Measurements from ENCODE around the gene NDUFS4. TPM values are rescaled to one million over a fixed set of nuclear protein-coding genes. Genes with fewer than 3 reads are reported as not detected.

Gene NDUFS4
- total RNA-seq, 2 experiments from 2014 or later = 25.0 to 25.1 TPM

- no peak overlapping the region for H3K4me3 Mint-ChIP-seq
- Histone ChIP-seq H3K27ac (ENCODE audit: low read depth in 1 of 2, low read length in 2 of 2) (no peak overlapping the region), H3K4me1 (ENCODE audit: insufficient read depth, low read length) (no peaks in the 10 kb centered on the region), H3K36me3 (ENCODE audit: insufficient read depth, low read length) (peaks cover 18% of the 10 kb centered on the region), H3K27me3 (ENCODE audit: control insufficient read depth in 1 of 2, insufficient read depth in 2 of 2, low read length in 2 of 2) (no peaks in the 10 kb centered on the region), H3K4me3 (ENCODE audit: low read length) (no peak overlapping the region), H3K9me3 (ENCODE audit: control insufficient read depth in 1 of 2, insufficient read depth in 1 of 2, low read length in 2 of 2) (no peaks in the 10 kb centered on the region)
- TF ChIP-seq CTCF (IDR thresholded peaks at IDR 0.05) = no peak
- POLR2A ChIA-PET = no interaction called here
- peaks cover 50% of the 10 kb centered on the region for H3K4me1 Mint-ChIP-seq (ENCODE audit: low read depth)
- H3K27ac Mint-ChIP-seq = no peak overlapping the region
- peaks cover 82% of the 10 kb centered on the region for H3K36me3 Mint-ChIP-seq (ENCODE audit: low read depth)
- ATAC-seq (ENCODE audit: poor library complexity) (no peak), DNase-seq (no peak)
- CTCF ChIA-PET = no interaction called here
- no peaks in the 10 kb centered on the region for H3K27me3 Mint-ChIP-seq
- peaks cover 7% of the 10 kb centered on the region for H3K9me3 Mint-ChIP-seq
- intact Hi-C loops (cut with DNase I, micrococcal nuclease) = no loop called here
Measured at GRCh38 chr5:53631251-53631650, 70.8 kb downstream of the NDUFS4 start.

- POLR2A ChIA-PET = no interaction called here
- H3K4me1 ChIP-seq (ENCODE audit: insufficient read depth, low read length) = no peaks in the 10 kb centered on the region
- H3K36me3 ChIP-seq (ENCODE audit: insufficient read depth, low read length) = peaks cover 16% of the 10 kb centered on the region
- Mint-ChIP-seq H3K36me3 (ENCODE audit: low read depth) (peaks cover 75% of the 10 kb centered on the region), H3K27me3 (no peaks in the 10 kb centered on the region), H3K27ac (no peak overlapping the region), H3K4me1 (ENCODE audit: low read depth) (peaks cover 6% of the 10 kb centered on the region), H3K9me3 (no peaks in the 10 kb centered on the region), H3K4me3 (no peak overlapping the region)
- H3K27ac ChIP-seq (ENCODE audit: low read depth in 1 of 2, low read length in 2 of 2) = no peak overlapping the region
- intact Hi-C loops (cut with DNase I, micrococcal nuclease) = no loop called here
- TF ChIP-seq CTCF (IDR thresholded peaks at IDR 0.05) = no peak
- no peak overlapping the region for H3K4me3 ChIP-seq (ENCODE audit: low read length)
- DNase-seq (no peak), ATAC-seq (ENCODE audit: poor library complexity) (no peak)
- H3K9me3 ChIP-seq (ENCODE audit: control insufficient read depth in 1 of 2, insufficient read depth in 1 of 2, low read length in 2 of 2) = no peaks in the 10 kb centered on the region
- CTCF ChIA-PET = no interaction called here
- H3K27me3 ChIP-seq (ENCODE audit: control insufficient read depth in 1 of 2, insufficient read depth in 2 of 2, low read length in 2 of 2) = no peaks in the 10 kb centered on the region
Measured at GRCh38 chr5:53642061-53642460, 81.6 kb downstream of the NDUFS4 start.

- no peaks in the 10 kb centered on the region for H3K4me1 ChIP-seq (ENCODE audit: insufficient read depth, low read length)
- no peak for DNase-seq
- Mint-ChIP-seq H3K27me3 (no peaks in the 10 kb centered on the region), H3K4me1 (ENCODE audit: low read depth) (peaks cover 6% of the 10 kb centered on the region), H3K36me3 (ENCODE audit: low read depth) (peaks cover 76% of the 10 kb centered on the region), H3K27ac (no peak overlapping the region), H3K4me3 (no peak overlapping the region), H3K9me3 (no peaks in the 10 kb centered on the region)
- CTCF ChIA-PET = interaction anchor here (0.5 kb wide), 1 partner anchor 230 kb away, joined by 4 read pairs; no protein-coding TSS in a partner anchor
- peaks cover 21% of the 10 kb centered on the region for H3K36me3 ChIP-seq (ENCODE audit: insufficient read depth, low read length)
- no peaks in the 10 kb centered on the region for H3K9me3 ChIP-seq (ENCODE audit: control insufficient read depth in 1 of 2, insufficient read depth in 1 of 2, low read length in 2 of 2)
- H3K4me3 ChIP-seq (ENCODE audit: low read length) = no peak overlapping the region
- no peak for ATAC-seq (ENCODE audit: poor library complexity)
- H3K27ac ChIP-seq (ENCODE audit: low read depth in 1 of 2, low read length in 2 of 2) = no peak overlapping the region
- no peak for TF ChIP-seq CTCF (IDR thresholded peaks at IDR 0.05)
- POLR2A ChIA-PET = interaction anchor here (1.5 kb wide), 1 partner anchor 9 kb away, joined by 3 read pairs; no protein-coding TSS in a partner anchor
- no peaks in the 10 kb centered on the region for H3K27me3 ChIP-seq (ENCODE audit: control insufficient read depth in 1 of 2, insufficient read depth in 2 of 2, low read length in 2 of 2)
- intact Hi-C loops (cut with DNase I, micrococcal nuclease) = no loop called here
Measured at GRCh38 chr5:53643445-53643844, 83.0 kb downstream of the NDUFS4 start.

All from CD4-positive, alpha-beta T cell (primary cell).